HCT116 (cell line): ENCODE measurements around the gene FFAR3. TPM values are rescaled to one million over a fixed set of nuclear protein-coding genes. Genes with fewer than 3 reads are reported as not detected.

Experiments
- ATAC-seq: fragments of 200-7000 bp; cut with Tn5 transposase; 2 replicates; pipeline ENCODE4 v1.9.1; 2020; ENCODE audit warnings: mild to moderate bottlenecking, moderate library complexity
- BruUV-seq: library from RNA; stranded (reverse); fragments of 400-500 nt; replicated peaks from 2 replicates; lab custom pipeline; 2021; lab: Mats Ljungman, UMichigan
- CTCF ChIA-PET: fragments of 300-600 bp; sonication (Branson Sonifier 250); formaldehyde crosslinking; loops from one replicate; lab custom pipeline; 2021; ENCODE audit warnings: antibody characterized with exemption; lab: Charles Lee
- POLR2A ChIA-PET: fragments of 300-600, 350-600 bp; sonication (Branson Sonifier 250); formaldehyde crosslinking; loops from one replicate; lab custom pipeline; 2021; ENCODE audit warnings: antibody characterized with exemption; lab: Charles Lee
- RAD21 ChIA-PET, 2 experiments: fragments of 300-600 bp; sonication (Branson Sonifier 250); formaldehyde crosslinking; loops; one replicate each; lab custom pipeline; 2023; ENCODE audit warnings: low total read pairs in 2 of 2; ENCODE audit not compliant: uncharacterized antibody in 2 of 2, unreplicated experiment in 2 of 2, low non-redundant PET in 1 of 2; lab: Charles Lee
- DNase-seq: peaks from one replicate; pipeline ENCODE4 v3.0.0-alpha.2; 2010; ENCODE audit warnings: low read depth, low spot score
- H2AFZ ChIP-seq: fragments of 200-600 bp; shearing (Covaris generic), sonication (generic); 2 replicates; pipeline ENCODE4 v1.6.1; 2017; ENCODE audit warnings: low read depth, mixed run types, mixed read lengths, antibody characterized with exemption, low read length; ENCODE audit not compliant: poor library complexity, severe bottlenecking
- H3K27ac ChIP-seq: 2 replicates; pipeline ENCODE4 v1.5.1; 2012; ENCODE audit warnings: low read depth, low read length
- H3K27me3 ChIP-seq: fragments of 200-600 bp; sonication (generic); 2 replicates; pipeline ENCODE4 v1.6.1; 2016; ENCODE audit warnings: mixed run types, low read length, mixed read lengths; ENCODE audit not compliant: insufficient read depth
- H3K36me3 ChIP-seq, 2 experiments: fragments of 200-500 bp in 1 of 2; fragments of 200-600 bp in 1 of 2; sonication (Bioruptor generic) in 1 of 2; sonication (generic) in 1 of 2; 2 replicates each; pipeline versions ENCODE4 v1.5.1 to v1.6.1; 2014 to 2016; ENCODE audit warnings: low read length in 2 of 2, inconsistent platforms in 1 of 2, mixed read lengths in 1 of 2, mixed run types in 1 of 2; ENCODE audit not compliant: insufficient read depth in 2 of 2, control insufficient read depth in 1 of 2
- H3K4me1 ChIP-seq, 2 experiments: fragments of 200-600 bp in 1 of 2; sonication (generic) in 1 of 2; 2 replicates each; pipeline versions ENCODE4 v1.5.1 to v1.6.1; 2012 to 2017; ENCODE audit warnings: low read length in 2 of 2, inconsistent platforms in 1 of 2, mild to moderate bottlenecking in 1 of 2, mixed read lengths in 1 of 2, mixed run types in 1 of 2, moderate library complexity in 1 of 2; ENCODE audit not compliant: insufficient read depth in 2 of 2, control insufficient read depth in 1 of 2
- H3K4me2 ChIP-seq: fragments of 200-600 bp; sonication (generic); 2 replicates; pipeline ENCODE4 v1.6.1; 2017; ENCODE audit warnings: mixed run types, low read length, mixed read lengths
- H3K4me3 ChIP-seq, 2 experiments: fragments of 200-600 bp in 1 of 2; sonication (generic) in 1 of 2; replicated peaks in 1 of 2; 2 replicates each; pipeline ENCODE4 v1.5.1; 2011 to 2016; ENCODE audit warnings: low read length in 2 of 2, control low read depth in 1 of 2, low read depth in 1 of 2, mild to moderate bottlenecking in 1 of 2, mixed read lengths in 1 of 2, mixed run types in 1 of 2
- H3K79me2 ChIP-seq: fragments of 200-600 bp; sonication (generic); 2 replicates; pipeline ENCODE4 v1.6.1; 2017; ENCODE audit warnings: mild to moderate bottlenecking, mixed run types, low read length, moderate library complexity, mixed read lengths; ENCODE audit not compliant: insufficient read depth
- H3K9ac ChIP-seq: fragments of 200-600 bp; sonication (generic); 2 replicates; pipeline ENCODE4 v1.6.1; 2016; ENCODE audit warnings: low read length, mixed read lengths
- H3K9me2 ChIP-seq: fragments of 200-600 bp; sonication (generic), shearing (Covaris generic); 2 replicates; pipeline ENCODE4 v1.6.1; 2017; ENCODE audit warnings: mixed run types, mild to moderate bottlenecking, moderate library complexity; ENCODE audit not compliant: insufficient read depth
- H3K9me3 ChIP-seq, 2 experiments: fragments of 200-500 bp in 1 of 2; fragments of 200-600 bp in 1 of 2; sonication (Bioruptor generic) in 1 of 2; sonication (generic) in 1 of 2; 2 replicates each; pipeline ENCODE4 v1.6.1; 2014 to 2017; ENCODE audit warnings: low read length in 2 of 2, mixed read lengths in 2 of 2, inconsistent platforms in 1 of 2, low read depth in 1 of 2, mild to moderate bottlenecking in 1 of 2, mixed run types in 1 of 2, moderate library complexity in 1 of 2; ENCODE audit not compliant: control insufficient read depth in 1 of 2, insufficient read depth in 1 of 2
- H4K20me1 ChIP-seq: fragments of 200-600 bp; sonication (generic), shearing (Covaris generic); 2 replicates; pipeline ENCODE4 v1.6.1; 2017; ENCODE audit warnings: mixed run types, mild to moderate bottlenecking, moderate library complexity; ENCODE audit not compliant: insufficient read depth
- CTCF ChIP-seq, 3 experiments: fragments of 200-600 bp in 1 of 3; sonication (generic) in 1 of 3; IDR thresholded peaks in 2 of 3; conservative IDR thresholded peaks in 1 of 3; 2 replicates each; pipeline ENCODE4 v1.5.1; 2012 to 2017; ENCODE audit warnings: low read depth in 2 of 3, low read length in 2 of 3, antibody characterized with exemption in 1 of 3, borderline replicate concordance in 1 of 3, control low read depth in 1 of 3, mild to moderate bottlenecking in 1 of 3, mixed read lengths in 1 of 3, mixed run types in 1 of 3, moderate library complexity in 1 of 3; ENCODE audit not compliant: insufficient read depth in 1 of 3
- EGR1 ChIP-seq: IDR thresholded peaks from 2 replicates; pipeline ENCODE4 v1.6.1; 2012; ENCODE audit warnings: low read depth
- ELF1 ChIP-seq: IDR thresholded peaks from 2 replicates; pipeline ENCODE4 v1.6.1; 2012; ENCODE audit warnings: low read depth, borderline replicate concordance
- EZH2 ChIP-seq: fragments of 200-600 bp; sonication (generic); IDR thresholded peaks from 2 replicates; pipeline ENCODE4 v1.6.1; 2017; ENCODE audit warnings: antibody characterized with exemption, mixed run types
- EZH2phosphoT487 ChIP-seq: fragments of 200-600 bp; IDR thresholded peaks from 2 replicates; pipeline ENCODE4 v1.6.1; 2018; ENCODE audit warnings: antibody characterized with exemption, borderline replicate concordance
- JUND ChIP-seq: IDR thresholded peaks from 2 replicates; pipeline ENCODE4 v1.6.1; 2012
- MAX ChIP-seq: IDR thresholded peaks from 2 replicates; pipeline ENCODE4 v1.6.1; 2012
- POLR2AphosphoS5 ChIP-seq: IDR thresholded peaks from 2 replicates; pipeline ENCODE4 v1.6.1; 2011; ENCODE audit warnings: mild to moderate bottlenecking, low read depth, low read length, moderate library complexity
- RAD21 ChIP-seq: IDR thresholded peaks from 2 replicates; pipeline ENCODE4 v1.6.1; 2012; ENCODE audit warnings: low read depth, mild to moderate bottlenecking
- REST ChIP-seq: IDR thresholded peaks from 2 replicates; pipeline ENCODE4 v1.6.1; 2012; ENCODE audit warnings: low read depth
- SIN3A ChIP-seq: IDR thresholded peaks from 2 replicates; pipeline ENCODE4 v1.6.1; 2012; ENCODE audit warnings: low read depth
- SRF ChIP-seq: IDR thresholded peaks from 2 replicates; pipeline ENCODE4 v1.6.1; 2012; ENCODE audit warnings: low read depth
- TCF7L2 ChIP-seq: IDR thresholded peaks from 2 replicates; pipeline ENCODE4 v1.7.0; 2011; ENCODE audit warnings: borderline replicate concordance, inconsistent platforms; ENCODE audit not compliant: insufficient read depth, insufficient read length; ENCODE audit errors: extremely low read depth
- YY1 ChIP-seq: IDR thresholded peaks from 2 replicates; pipeline ENCODE4 v1.6.1; 2011; ENCODE audit warnings: low read length, low read depth, moderate library complexity, mild to moderate bottlenecking; ENCODE audit not compliant: insufficient replicate concordance; ENCODE audit errors: extremely low read depth
- ZBTB33 ChIP-seq: IDR thresholded peaks from 2 replicates; pipeline ENCODE4 v1.6.1; 2011; ENCODE audit warnings: mild to moderate bottlenecking, low read length, moderate library complexity; ENCODE audit not compliant: insufficient replicate concordance; ENCODE audit errors: extremely low read depth
- ZFX ChIP-seq: fragments of 450-650 bp; IDR thresholded peaks from 2 replicates; pipeline ENCODE4 v1.6.1; 2017
- ZNF274 ChIP-seq: fragments of 200-500 bp; sonication (Bioruptor generic); IDR thresholded peaks from 2 replicates; pipeline ENCODE4 v1.6.1; 2014; ENCODE audit warnings: mild to moderate bottlenecking, low read depth, low read length, inconsistent platforms
- intact Hi-C: fragments of 100-400 bp; cut with micrococcal nuclease; formaldehyde crosslinking; loops from 2 replicates; pipeline ENCODE4 v1.10.0; 2022
- total RNA-seq: library from RNA; stranded (reverse); gene quantifications from one replicate; pipeline ENCODE4 v1.2.1, GENCODE V29; 2021; ENCODE audit not compliant: unreplicated experiment

The FFAR3 gene
- total RNA-seq, 1 experiment from 2014 or later, result not detected

GRCh38 chr19:35404879-35405622, 46.8 kb downstream of the FFAR3 start:
- no peaks in the 10 kb centered on the region for H3K36me3 ChIP-seq
- POLR2A ChIA-PET, result no interaction called here
- H3K4me1 ChIP-seq, result peaks cover 0 to 4% of the 10 kb centered on the region in 2 experiments; a peak in 1 of 4 replicates
- DNase-seq, result no peak
- H4K20me1 ChIP-seq, result no peaks in the 10 kb centered on the region
- TF ChIP-seq SIN3A (no peak), RAD21 (no peak), SRF (no peak), CTCF (IDR thresholded peaks at IDR 0.05 in 2 of 3, conservative IDR thresholded peaks at IDR 0.05 in 1 of 3; ENCODE audit: borderline replicate concordance in 1 of 3, insufficient read depth in 1 of 3, low read depth in 2 of 3, low read length in 2 of 3) (no peak), EZH2 (no peak), ZNF274 (no peak), POLR2AphosphoS5 (no peak), REST (no peak), ELF1 (no peak), ZBTB33 (no peak), EZH2phosphoT487 (no peak), MAX (no peak), JUND (no peak), ZFX (no peak), YY1 (no peak), TCF7L2 (no peak), EGR1 (no peak)
- TF ChIP-seq, all 23 proteins: peak for 0
- ChIA-PET RAD21 (no interaction called here), CTCF (no interaction called here)
- intact Hi-C loops, result no loop called here
- Histone ChIP-seq H3K27me3 (peaks cover 18% of the 10 kb centered on the region), H3K9me3 (no peaks in the 10 kb centered on the region), H3K27ac (no peak overlapping the region), H3K9ac (no peak overlapping the region), H3K4me2 (no peak overlapping the region), H3K9me2 (no peaks in the 10 kb centered on the region), H3K4me3 (no peak overlapping the region), H3K79me2 (no peaks in the 10 kb centered on the region), H2AFZ (no peak overlapping the region)
- no TSS peak for BruUV-seq
- no peak for ATAC-seq
